HCT116 (cell line): Measurements from ENCODE around the gene GUK1.

ENCODE experiments used
- CTCF ChIP-seq, 3 experiments: fragments of 200-600 bp in 1 of 3; sonication (generic) in 1 of 3; IDR thresholded peaks in 2 of 3; conservative IDR thresholded peaks in 1 of 3; 2 replicates each; pipeline ENCODE4 v1.5.1; 2012 to 2017; ENCODE audit warnings: low read depth in 2 of 3, low read length in 2 of 3, antibody characterized with exemption in 1 of 3, borderline replicate concordance in 1 of 3, control low read depth in 1 of 3, mild to moderate bottlenecking in 1 of 3, mixed read lengths in 1 of 3, mixed run types in 1 of 3, moderate library complexity in 1 of 3; ENCODE audit not compliant: insufficient read depth in 1 of 3
- EZH2 ChIP-seq: fragments of 200-600 bp; sonication (generic); IDR thresholded peaks from 2 replicates; pipeline ENCODE4 v1.6.1; 2017; ENCODE audit warnings: antibody characterized with exemption, mixed run types
- POLR2A ChIP-seq: IDR thresholded peaks from 2 replicates; pipeline ENCODE4 v1.7.0; 2011; ENCODE audit warnings: borderline replicate concordance; ENCODE audit not compliant: insufficient read depth, insufficient read length; ENCODE audit errors: extremely low read depth
- RAD21 ChIP-seq: IDR thresholded peaks from 2 replicates; pipeline ENCODE4 v1.6.1; 2012; ENCODE audit warnings: low read depth, mild to moderate bottlenecking
- REST ChIP-seq: IDR thresholded peaks from 2 replicates; pipeline ENCODE4 v1.6.1; 2012; ENCODE audit warnings: low read depth
- SP1 ChIP-seq: IDR thresholded peaks from 2 replicates; pipeline ENCODE4 v1.6.1; 2012; ENCODE audit warnings: low read depth
- YY1 ChIP-seq: IDR thresholded peaks from 2 replicates; pipeline ENCODE4 v1.6.1; 2011; ENCODE audit warnings: low read length, low read depth, moderate library complexity, mild to moderate bottlenecking; ENCODE audit not compliant: insufficient replicate concordance; ENCODE audit errors: extremely low read depth
- ZNF274 ChIP-seq: fragments of 200-500 bp; sonication (Bioruptor generic); IDR thresholded peaks from 2 replicates; pipeline ENCODE4 v1.6.1; 2014; ENCODE audit warnings: mild to moderate bottlenecking, low read depth, low read length, inconsistent platforms

- TF ChIP-seq REST (no peak), ZNF274 (no peak), CTCF (IDR thresholded peaks at IDR 0.05 in 2 of 3, conservative IDR thresholded peaks at IDR 0.05 in 1 of 3; ENCODE audit: borderline replicate concordance in 1 of 3, insufficient read depth in 1 of 3, low read depth in 2 of 3, low read length in 2 of 3) (no peak), RAD21 (no peak), POLR2A (no peak), YY1 (no peak), SP1 (no peak), EZH2 (no peak)
Measured at GRCh38 chr1:228112617-228113016, 27.5 kb upstream of the GUK1 start.
